GM21576 (cell line): ENCODE results near the gene MYO1F.

ENCODE experiments used
- ATAC-seq: cut with Tn5 transposase; IDR thresholded peaks from one replicate; pipeline ENCODE4 v1.9.1; 2021; ENCODE audit warnings: mild to moderate bottlenecking, moderate library complexity; ENCODE audit not compliant: unreplicated experiment

The MYO1F gene

DNA sequence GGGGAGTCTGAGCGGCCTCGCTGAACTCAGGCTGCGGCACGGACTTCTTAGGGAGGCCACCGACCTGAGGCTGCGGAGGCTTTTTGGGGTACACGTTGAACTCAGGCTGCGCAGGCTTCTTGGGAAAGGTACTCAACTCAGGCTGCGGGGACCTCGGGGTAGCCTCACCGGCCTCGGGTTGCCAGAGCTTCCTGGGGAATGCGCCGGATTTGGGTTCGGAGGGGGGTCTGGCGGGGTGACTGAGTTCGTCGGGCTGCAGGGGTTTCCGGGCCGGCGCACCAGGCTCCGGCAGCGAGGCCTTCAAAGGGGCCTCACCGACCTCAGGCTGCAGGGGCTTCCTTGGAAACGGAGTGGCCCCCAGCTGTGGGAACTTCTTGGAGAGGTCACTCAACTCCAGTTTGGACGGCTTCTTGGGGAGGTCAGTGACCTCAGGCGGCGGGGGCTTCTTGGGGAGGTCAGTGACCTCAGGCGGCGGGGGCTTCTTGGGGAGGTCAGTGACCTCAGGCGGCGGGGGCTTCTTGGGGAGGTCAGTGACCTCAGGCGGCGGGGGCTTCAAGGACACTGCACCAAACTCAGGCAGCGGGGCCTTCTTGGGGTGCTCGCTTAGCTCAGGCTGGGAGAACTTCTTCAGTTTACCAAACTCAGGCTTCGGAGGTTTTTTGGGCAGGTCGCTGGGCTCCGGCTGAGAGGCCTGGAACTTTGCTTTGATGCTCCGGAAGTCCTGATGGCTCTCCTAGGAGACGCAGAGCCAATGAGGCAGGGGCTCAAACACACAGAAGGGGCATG is 78.0 kb downstream of the MYO1F start:
- no peak for ATAC-seq

DNA sequence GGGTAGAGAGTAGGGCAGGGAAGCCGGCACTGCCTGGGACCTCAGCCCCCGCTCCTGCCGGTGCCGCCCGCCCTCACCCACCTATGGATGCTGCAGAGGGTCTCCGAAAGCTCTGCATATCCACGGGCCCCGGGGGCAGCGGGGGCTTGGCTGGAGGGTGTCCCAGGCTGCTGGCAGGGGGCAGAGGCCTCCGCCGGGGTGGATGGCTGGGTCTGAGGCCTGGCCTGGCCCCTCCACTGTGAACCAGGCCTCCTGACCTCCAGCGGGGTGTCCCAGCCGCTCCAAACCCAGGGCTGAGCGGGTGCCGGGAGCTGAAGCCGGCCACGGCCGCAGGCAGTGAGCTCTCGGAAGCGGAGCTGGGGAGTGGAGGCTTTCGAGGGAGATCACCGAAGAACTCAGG is 78.9 kb downstream of the MYO1F start:
- no peak for ATAC-seq

DNA sequence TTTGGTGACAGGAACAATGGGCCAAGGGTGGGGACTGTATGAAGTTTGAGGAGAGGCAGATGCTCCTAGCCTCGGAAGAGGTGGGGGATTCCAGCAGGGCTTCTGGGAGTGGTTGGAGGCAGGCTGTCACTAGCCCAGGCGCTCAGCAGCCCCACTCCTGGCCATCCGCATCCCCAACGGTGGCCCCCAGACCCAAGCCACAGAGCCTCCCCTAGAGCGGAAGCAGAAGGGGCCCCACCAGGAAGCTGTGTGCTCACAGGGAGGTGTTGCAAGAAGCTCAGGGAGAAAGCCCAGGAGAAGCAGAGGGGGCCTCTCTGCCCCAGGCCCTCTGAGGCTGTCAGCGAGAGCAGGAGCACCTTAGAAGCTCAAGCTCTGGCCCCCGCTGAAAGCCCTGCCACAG is 83.1 kb downstream of the MYO1F start:
- ATAC-seq = no peak

DNA sequence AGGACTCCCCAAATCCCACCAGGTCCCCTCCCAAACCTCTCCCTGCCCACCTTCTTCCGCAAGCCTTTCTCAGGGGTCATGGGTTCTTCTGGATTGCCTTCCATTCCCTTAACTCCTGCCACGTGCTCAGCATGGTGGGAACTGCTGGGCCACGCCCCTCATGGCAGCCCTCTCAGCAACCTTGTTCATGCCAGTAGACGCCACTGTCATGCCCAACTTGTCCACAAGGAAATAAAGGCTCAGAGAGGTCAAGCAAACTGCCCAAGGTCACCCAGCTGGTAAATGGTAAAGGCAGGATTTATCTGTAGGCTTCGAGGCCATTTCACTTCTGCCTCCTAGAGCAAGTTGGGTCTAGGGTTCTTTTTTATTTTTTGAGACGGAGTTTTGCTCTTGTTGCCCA is 85.7 kb downstream of the MYO1F start:
- no peak for ATAC-seq

DNA sequence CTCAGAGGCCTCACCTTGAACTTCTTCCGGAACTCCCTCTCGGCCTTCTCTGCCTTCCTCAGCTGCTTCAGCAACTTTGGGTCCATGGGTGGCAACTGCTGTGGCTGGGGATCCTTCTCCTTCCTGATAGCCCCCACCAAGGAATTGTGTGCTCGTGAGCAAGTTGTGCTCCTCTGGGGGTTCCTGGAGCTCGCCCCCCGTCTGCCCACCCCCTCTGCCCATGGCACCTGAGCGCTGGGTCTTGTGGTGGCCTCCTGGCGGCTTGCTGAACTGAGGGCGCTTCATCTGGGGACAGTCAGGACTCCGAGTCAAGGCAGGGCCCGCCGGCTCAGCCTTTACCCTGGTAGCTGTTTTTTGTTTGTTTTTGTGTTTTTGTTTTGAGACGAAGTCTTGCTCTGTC is 86.4 kb downstream of the MYO1F start:
- ATAC-seq = no peak

DNA sequence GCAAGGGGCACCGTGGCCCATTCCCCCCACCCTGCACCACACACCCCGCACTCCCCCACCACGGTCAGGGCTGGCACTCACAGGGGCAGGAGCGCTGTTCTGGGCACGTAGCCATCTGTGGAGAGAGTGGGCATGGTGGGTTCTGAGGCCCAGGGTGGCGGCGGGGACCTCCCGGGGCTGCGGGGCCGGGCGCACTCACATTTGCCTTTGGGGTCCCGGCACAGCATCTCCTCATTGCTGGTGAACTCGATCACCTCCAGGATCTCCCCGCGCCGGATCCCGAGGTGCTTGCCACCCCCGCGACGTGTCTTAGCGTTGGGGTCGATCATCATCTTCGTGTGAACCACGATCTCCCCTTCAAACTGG is 86.9 kb downstream of the MYO1F start:
- ATAC-seq = no peak

DNA sequence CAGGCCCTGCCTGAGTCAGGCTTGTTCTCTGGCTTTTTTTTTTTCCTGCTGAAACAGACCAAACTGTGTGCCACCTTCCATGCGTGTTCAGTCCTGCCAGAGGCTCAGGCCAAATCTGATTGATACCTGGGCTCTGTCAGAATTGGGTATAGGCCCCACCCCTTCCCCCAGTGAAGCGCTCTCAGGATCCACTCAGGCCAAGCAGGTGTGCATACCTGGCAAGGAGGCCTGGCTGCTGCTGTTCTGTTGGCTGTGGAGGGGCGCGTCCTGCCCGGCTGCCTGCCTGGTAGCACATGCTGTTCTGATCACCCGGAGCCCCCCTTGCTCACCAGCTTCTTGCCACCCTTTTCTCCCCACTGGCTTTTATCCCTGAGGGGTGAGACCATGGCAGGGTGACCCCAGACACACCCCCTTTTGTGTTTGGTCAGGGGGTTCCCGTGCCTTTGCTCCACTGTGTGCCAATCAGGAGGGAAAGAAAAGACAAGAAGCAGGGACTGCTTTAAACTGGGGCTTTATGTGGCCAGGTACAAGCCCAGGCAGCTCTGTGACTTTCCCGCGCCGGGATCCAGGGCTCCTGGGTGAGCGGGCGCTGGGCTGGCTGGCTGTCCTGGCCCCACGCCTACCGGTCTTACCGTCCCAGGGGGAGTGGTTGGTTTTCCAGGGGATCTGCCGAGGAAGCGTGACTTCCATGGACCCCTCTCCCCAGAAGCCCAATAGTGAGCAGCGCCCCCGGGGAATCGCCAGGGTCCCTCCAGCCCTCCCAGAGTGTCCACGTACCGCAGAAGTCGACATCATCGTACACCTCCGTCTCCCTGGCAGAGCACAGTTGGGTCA is 87.5 kb downstream of the MYO1F start:
- no peak for ATAC-seq

DNA sequence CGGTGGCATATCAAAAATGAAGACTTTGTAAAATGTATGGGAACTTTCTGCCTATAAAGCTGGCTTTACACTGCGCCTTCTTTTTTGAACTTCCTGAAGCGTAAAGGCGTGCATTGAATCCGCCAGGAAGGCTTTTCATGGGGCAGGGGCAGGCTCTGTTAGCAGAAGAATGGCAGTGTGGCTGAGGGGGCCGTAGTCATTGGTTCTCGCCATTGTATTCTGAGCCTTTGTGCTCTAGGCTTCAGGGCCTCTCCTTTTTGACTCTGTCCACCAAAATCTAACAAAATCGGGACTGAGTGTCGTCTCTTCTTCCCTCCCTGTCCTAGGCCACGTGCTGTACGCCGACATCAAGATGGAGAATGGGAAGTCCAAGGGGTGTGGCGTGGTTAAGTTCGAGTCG is 88.9 kb downstream of the MYO1F start:
- ATAC-seq = no peak

DNA sequence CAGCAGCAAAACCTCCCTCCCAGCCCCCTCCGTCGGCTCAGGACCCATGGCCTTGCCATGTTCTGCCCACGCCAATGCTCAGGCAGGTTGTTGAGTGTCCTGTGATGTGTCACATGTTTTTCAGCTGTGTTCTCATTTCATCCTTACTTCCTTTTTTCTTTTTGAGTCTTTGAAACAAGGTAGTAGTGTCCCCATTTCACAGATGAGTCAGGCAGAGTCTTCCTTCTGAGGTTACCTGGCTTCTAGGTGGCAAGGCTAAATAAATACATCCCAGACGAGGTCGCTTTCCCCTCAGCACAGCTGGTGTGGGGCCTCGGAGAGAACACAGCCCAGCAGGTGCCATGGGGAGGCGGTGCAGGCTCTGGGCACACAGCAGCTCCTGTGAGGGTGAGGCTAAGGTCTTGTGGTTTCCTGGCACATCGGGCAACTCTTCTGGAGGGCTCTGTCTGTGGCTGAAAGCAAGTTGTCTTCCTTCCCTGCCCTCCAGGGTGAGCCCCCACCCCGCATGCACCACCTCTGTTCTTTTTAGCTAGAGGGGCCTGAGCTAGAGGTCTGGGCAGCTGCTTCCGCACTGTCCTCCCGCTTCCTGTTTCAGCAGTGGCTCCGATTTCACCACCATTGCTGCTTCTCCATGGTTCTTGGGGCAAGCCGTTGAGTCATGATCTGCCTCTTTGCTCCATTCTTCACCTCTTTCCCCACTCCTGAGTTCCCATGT is 89.9 kb downstream of the MYO1F start:
- no peak for ATAC-seq

DNA sequence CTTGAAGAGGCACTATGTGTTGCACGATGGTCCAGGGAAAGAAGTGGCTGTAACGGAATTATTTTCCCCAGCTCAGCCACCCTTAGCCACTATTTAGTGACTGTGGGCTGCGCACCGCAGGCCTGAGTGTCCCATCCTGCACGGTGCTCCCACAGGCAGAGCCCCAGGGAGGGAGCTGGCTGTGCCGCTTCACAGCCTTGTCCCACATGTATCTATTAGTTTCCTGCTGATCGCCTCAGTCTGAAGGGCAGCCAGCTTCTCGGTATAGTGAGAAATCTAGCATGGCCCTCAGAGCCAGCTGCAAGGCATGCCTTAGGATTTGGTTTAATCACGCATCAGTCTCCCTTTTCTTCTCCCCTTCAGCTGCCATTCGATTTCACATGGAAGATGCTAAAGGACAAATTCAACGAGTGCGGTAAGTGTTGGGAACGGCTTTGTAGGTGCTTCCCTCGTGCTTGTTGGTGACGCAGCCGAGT is 90.5 kb downstream of the MYO1F start:
- ATAC-seq = no peak

DNA sequence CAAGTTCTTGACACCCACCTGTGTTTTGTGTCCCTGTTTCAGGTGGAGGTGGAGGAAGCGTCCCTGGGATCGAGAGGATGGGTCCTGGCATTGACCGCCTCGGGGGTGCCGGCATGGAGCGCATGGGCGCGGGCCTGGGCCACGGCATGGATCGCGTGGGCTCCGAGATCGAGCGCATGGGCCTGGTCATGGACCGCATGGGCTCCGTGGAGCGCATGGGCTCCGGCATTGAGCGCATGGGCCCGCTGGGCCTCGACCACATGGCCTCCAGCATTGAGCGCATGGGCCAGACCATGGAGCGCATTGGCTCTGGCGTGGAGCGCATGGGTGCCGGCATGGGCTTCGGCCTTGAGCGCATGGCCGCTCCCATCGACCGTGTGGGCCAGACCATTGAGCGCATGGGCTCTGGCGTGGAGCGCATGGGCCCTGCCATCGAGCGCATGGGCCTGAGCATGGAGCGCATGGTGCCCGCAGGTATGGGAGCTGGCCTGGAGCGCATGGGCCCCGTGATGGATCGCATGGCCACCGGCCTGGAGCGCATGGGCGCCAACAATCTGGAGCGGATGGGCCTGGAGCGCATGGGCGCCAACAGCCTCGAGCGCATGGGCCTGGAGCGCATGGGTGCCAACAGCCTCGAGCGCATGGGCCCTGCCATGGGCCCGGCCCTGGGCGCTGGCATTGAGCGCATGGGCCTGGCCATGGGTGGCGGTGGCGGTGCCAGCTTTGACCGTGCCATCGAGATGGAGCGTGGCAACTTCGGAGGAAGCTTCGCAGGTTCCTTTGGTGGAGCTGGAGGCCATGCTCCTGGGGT is 91.5 kb downstream of the MYO1F start:
- ATAC-seq = no peak

DNA sequence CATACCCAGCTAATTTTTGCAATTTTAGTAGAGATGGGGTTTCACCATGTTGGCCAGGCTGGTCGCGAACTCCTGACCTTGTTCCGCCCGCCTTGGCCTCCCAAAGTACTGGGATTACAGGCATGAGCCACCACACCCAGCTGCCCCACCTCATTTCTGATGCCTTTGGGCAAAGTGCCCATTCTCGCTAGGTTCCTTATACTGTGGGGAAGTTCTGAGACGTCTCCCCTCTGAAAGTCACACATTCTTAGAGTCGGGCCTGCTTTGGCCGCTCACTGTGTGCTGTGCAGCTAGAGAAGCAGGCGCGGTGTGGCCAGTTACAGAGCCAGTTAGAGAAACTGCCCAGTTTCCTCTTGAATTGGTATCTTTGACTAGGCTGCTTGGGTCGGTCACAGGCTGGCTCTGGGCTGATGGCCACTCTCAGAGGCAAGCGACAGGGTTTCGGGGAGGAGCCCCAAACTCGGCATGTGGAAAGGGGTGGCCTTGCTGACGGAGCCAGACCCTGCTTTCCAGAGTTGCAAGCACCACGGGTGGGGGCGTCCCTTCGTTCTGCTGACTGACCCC is 92.8 kb downstream of the MYO1F start:
- ATAC-seq = no peak

DNA sequence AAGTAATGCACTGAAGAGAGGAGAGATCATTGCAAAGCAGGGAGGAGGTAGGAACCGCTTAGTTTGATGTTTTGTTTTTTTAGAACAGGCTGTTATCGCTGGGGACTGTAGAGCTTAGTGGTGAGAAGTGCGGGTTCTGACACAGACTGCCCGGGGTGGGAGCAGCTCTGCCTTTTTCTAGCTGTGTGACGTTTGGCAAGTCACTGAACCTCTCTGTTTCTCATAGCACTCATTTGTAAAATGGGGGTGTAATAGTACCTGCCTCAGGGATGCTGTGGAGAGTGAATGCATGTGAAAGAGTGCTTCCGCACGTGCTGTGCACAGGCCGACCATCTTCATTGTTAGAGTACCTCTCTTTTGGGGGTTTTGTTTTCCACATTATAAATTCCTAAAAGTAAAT is 94.1 kb downstream of the MYO1F start:
- ATAC-seq = no peak

DNA sequence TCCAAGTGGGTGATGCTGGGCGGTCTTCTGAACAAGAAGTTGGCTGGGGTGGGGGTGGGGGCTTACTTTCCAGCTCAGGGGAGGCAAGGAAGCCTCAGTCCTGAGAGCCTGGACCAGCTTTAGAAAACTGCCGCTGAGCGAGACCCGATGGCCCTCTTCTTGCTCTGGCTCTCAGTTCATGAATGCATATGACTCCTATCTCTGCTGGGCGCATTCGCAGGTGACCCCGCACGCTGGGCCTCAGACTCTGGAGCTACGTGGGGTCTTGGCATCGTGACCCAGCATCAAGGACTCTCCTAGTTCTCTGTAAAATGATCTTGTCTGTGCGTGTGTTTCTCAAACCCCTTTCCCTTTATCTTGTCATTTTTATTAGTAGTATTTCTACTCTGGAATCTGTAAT is 94.5 kb downstream of the MYO1F start:
- no peak for ATAC-seq

DNA sequence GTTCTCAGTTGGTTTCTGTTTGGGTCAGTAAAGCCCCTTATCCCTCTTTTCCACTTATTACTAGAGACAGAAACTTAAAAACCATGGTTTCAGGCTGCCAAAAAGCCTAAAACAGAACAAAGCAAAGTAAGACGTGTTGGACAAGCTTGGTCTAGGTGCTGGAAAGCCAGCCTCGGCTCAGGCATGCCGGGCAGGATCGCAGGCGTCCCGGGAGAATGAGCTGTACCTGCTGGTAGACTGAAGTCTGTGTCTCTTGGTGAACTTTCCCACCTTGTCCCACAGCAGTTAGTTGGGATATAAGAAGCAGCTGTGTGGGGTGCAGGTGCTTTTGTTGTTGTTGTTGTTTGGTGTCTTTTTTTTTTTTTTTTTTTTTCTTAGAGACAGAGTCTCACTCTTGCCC is 95.6 kb downstream of the MYO1F start:
- ATAC-seq = no peak

DNA sequence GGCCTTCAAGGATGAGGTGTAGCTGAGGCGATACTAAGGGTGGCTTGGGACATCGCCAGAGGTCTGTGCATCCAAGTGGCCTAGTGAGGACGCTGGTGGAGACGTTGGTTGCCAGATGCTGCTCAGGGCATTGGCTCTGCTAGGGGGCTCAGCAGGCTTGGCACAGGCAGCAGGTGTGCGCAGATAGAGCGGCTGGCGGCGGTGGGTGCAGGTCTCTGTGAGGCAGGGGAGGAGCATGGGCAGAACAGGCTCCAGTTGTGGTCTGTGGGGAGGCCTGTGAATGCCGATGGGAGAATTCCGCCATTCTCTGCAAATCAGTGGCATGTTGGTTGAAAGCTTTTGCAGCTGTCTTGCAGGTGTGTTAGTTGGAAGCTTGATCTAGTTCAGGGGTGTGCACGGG is 96.0 kb downstream of the MYO1F start:
- no peak for ATAC-seq

DNA sequence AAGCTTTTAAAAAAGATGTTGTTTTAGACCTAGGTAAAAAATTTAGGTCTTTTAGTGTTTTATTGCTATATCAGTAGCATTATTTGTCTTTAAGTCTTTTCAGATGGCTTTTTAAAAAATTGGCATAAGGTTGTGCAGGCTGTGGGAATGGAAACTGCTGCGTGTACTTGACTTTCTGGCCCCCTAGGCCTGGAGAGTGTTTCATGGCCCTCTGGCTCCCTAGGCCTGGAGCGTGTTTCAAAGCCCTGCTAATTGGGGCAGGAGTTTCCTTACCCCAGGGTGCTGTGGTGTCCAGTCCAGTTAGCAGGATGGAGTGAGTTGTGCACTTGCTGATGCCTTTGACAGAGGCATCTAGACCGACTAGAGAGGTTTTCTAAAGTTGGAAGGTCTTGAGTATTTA is 98.6 kb downstream of the MYO1F start:
- ATAC-seq = no peak

DNA sequence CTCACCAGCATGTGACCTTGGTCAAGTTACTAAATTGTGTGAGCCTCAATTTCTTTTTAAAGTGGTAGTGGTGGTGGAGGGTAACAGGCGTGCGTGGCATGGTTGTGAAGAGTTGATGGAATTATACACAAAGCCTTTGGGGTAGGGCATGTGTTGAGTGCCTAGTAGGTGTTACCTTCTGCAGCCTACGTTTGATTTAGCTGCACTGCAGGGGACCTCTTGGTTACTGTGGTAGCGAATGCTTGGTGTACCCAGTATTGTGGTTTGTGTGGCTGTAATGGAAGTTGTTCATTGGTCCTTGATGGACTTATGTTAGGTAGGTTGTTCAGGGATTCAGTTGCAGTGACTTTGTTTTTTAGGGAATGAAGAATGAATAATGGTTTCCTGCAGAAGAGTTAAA is 99.4 kb downstream of the MYO1F start:
- ATAC-seq = no peak

DNA sequence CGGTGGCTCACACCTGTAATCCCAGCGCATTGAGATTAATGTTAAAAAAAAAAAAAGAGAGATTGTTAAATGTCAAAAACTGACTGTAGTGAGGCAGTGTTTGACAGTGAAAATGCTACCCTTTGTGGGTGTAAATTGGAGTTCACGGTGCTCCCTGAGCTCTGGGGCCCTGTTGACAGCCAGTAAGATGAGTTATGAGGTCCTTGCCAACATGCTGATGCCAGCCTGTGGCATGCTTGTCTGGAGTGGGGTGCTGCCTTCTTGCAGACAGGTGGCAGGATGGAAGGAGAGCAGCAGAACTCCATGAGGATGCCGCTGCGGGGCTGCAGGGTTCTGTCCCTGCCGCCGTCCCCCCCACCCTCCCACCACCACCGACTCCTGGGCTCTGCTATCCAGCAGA is 100.7 kb downstream of the MYO1F start:
- no peak for ATAC-seq

DNA sequence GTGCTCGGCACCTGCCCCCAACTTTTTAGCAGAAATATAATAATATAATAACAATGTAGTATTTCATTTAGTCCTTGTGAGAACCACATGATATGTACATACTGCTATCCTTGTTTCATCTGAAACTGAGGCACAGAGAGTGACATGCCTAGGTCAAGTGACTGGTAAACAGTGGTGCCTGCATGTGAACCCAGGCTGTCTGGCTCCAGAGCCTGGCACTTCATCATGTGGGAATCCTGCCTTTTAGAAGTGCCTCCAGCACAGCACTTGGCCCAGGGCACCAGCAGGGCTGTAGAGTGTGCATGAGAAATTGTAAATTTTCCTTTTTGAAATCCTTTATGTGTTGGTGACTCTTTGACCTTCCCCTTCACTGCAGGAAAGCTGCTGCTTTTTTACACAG is 102.2 kb downstream of the MYO1F start:
- no peak for ATAC-seq
